Nephron (organoid): Measurements from ENCODE around the gene TRAP1.
"Not testable (repeated sequence)": the region's sequence is repeated elsewhere in the genome, so short reads cannot be mapped to it uniquely, and the experiment has no call there.

ENCODE experiments used
- H3K27ac Mint-ChIP-seq, 3 experiments: 2 replicates each; pipeline ENCODE4 v1.8.0; 2020; ENCODE audit warnings: mixed read lengths in 3 of 3, mild to moderate bottlenecking in 2 of 3, moderate library complexity in 1 of 3
- H3K27me3 Mint-ChIP-seq: 2 replicates; pipeline ENCODE4 v1.8.0; 2021; ENCODE audit warnings: low read depth, mild to moderate bottlenecking, moderate library complexity, mixed read lengths
- H3K36me3 Mint-ChIP-seq: 2 replicates; pipeline ENCODE4 v1.8.0; 2020; ENCODE audit warnings: low read depth, mixed read lengths
- H3K4me1 Mint-ChIP-seq: 2 replicates; pipeline ENCODE4 v1.8.0; 2020; ENCODE audit warnings: mixed read lengths
- H3K4me3 Mint-ChIP-seq, 3 experiments: 2 replicates each; pipeline ENCODE4 v1.8.0; 2020; ENCODE audit warnings: mild to moderate bottlenecking in 3 of 3, mixed read lengths in 3 of 3, moderate library complexity in 2 of 3
- H3K9me3 Mint-ChIP-seq: 2 replicates; pipeline ENCODE4 v1.8.0; 2020; ENCODE audit warnings: mixed read lengths
- TF ChIP-seq, protein P1 (sequence below), 3 experiments: fragments of 200-600 bp; sonication (generic); IDR thresholded peaks; one replicate each; pipeline ENCODE4 v1.5.0; 2021; ENCODE audit warnings: antibody characterized with exemption in 3 of 3; ENCODE audit not compliant: unreplicated experiment in 3 of 3

Gene TRAP1

GRCh38 chr16:3715430-3715829 lies 1.9 kb downstream of the TRAP1 start:
- Mint-ChIP-seq H3K27ac (no peak overlapping the region), H3K36me3 (peaks cover 19% of the 10 kb centered on the region), H3K27me3 (no peaks in the 10 kb centered on the region), H3K4me3 (peak overlapping the region; percentile 64 to 77 (median 71)), H3K4me1 (peaks cover 16% of the 10 kb centered on the region), H3K9me3 (no peaks in the 10 kb centered on the region)
- TF ChIP-seq, protein P1, sequence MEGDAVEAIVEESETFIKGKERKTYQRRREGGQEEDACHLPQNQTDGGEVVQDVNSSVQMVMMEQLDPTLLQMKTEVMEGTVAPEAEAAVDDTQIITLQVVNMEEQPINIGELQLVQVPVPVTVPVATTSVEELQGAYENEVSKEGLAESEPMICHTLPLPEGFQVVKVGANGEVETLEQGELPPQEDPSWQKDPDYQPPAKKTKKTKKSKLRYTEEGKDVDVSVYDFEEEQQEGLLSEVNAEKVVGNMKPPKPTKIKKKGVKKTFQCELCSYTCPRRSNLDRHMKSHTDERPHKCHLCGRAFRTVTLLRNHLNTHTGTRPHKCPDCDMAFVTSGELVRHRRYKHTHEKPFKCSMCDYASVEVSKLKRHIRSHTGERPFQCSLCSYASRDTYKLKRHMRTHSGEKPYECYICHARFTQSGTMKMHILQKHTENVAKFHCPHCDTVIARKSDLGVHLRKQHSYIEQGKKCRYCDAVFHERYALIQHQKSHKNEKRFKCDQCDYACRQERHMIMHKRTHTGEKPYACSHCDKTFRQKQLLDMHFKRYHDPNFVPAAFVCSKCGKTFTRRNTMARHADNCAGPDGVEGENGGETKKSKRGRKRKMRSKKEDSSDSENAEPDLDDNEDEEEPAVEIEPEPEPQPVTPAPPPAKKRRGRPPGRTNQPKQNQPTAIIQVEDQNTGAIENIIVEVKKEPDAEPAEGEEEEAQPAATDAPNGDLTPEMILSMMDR (IDR thresholded peaks at IDR 0.05; ENCODE audit: unreplicated experiment in 3 of 3) = no peak

DNA sequence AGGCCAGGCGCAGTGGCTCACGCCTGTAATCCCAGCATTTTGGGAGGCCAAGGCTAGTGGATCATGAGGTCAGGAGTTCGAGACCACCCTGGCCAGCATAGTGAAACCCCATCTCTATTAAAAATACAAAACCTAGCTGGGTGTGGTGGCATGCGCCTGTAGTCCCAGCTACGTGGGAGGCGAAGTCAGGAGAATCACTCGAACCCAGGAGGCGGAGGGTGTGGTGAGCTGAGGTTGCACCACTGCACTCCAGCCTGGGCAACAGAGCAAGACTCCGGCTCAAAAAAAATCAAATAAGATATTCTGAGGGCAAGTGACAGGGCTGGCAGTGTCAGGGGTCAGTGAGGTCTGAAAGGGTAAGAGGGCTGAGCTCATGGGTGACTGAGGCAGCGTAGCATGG lies 2.9 kb downstream of the TRAP1 start:
- peaks cover 24% of the 10 kb centered on the region for H3K36me3 Mint-ChIP-seq
- H3K27ac Mint-ChIP-seq, H3K27me3 Mint-ChIP-seq, H3K9me3 Mint-ChIP-seq: not testable (repeated sequence)
- peak overlapping the region; percentile 28 to 77 (median 53) for H3K4me3 Mint-ChIP-seq
- H3K4me1 Mint-ChIP-seq = peaks cover 16% of the 10 kb centered on the region

- Mint-ChIP-seq H3K27ac (no peak overlapping the region), H3K4me3 (peak overlapping the region in 2 of 3 experiments; percentile 50 to 53), H3K9me3 (no peaks in the 10 kb centered on the region), H3K4me1 (peaks cover 16% of the 10 kb centered on the region), H3K27me3 (no peaks in the 10 kb centered on the region), H3K36me3 (peaks cover 24% of the 10 kb centered on the region)
- TF ChIP-seq, protein P1 (IDR thresholded peaks at IDR 0.05; ENCODE audit: unreplicated experiment in 3 of 3) = no peak
Measured at GRCh38 chr16:3713587-3714242, 3.6 kb downstream of the TRAP1 start.

GRCh38 chr16:3712861-3713372 lies 4.4 kb downstream of the TRAP1 start:
- H3K4me1 Mint-ChIP-seq = peaks cover 13% of the 10 kb centered on the region
- H3K4me3 Mint-ChIP-seq = peak overlapping the region in 2 of 3 experiments; percentile 22 to 50
- H3K9me3 Mint-ChIP-seq = no peaks in the 10 kb centered on the region
- peaks cover 24% of the 10 kb centered on the region for H3K36me3 Mint-ChIP-seq
- peak overlapping the region in 1 of 3 experiments; percentile 43 for H3K27ac Mint-ChIP-seq
- no peaks in the 10 kb centered on the region for H3K27me3 Mint-ChIP-seq
- TF ChIP-seq, protein P1 (IDR thresholded peaks at IDR 0.05; ENCODE audit: unreplicated experiment in 3 of 3) = no peak

DNA sequence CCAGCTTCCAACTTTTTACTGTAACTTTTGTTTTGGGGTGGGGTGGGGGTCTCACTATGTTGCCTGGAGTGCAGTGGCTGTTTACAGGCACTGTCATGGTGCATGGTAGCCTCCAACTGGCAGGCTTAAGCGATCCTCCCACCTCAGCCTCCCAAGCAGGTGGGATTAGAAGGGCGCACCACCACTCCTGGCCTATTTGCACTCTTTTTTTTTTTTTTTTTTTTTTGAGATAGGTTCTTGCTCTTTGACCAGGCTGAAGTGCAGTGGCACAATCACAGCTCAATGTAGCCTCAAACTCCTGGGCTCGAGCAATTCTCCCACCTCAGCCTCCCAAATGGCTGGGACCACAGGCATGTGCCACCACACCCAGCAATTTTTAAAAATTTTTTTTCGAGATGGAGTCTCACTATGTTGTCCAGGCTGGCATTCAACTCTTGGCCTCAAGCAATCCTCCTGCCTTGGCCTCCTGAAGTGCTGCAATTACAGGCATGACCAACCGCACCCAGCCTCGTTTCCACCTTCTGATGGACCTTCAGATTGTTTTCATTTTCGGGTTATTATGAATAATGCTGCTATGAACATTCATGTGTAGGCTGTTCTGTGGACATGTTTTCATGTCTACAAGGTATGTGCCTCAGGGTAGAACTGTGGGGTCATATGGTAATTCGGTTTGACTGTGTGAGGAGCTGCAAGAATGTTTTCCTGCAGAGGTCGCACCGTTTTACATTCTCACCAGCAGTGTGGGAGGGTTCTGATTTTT lies 10.9 kb downstream of the TRAP1 start:
- TF ChIP-seq, protein P1 (IDR thresholded peaks at IDR 0.05; ENCODE audit: unreplicated experiment in 3 of 3) = no peak
- Mint-ChIP-seq H3K27ac (peak overlapping the region in 1 of 3 experiments; percentile 32), H3K36me3 (peaks cover 16% of the 10 kb centered on the region), H3K27me3 (no peaks in the 10 kb centered on the region), H3K9me3 (no peaks in the 10 kb centered on the region), H3K4me3 (no peak overlapping the region), H3K4me1 (no peaks in the 10 kb centered on the region)

DNA sequence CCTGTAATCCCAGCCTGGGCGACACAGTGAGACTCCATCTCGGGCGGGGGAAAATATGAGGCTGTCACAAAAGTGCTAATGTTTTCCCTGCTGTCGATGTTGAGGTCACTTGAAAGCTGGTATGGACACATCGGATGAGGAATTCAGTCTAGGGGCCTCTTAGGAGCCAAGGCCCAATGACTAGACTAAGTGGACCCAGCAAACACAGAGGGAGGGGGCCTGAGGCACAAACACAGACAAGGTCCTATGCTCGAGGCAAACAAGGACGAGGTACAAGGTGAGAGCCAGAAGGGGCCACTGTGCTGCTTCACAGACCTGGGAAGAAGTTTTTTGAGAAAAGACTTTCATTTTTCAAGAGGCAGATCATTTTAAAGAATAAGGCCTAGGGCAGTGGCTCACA lies 15.2 kb downstream of the TRAP1 start:
- no peak overlapping the region for H3K4me3 Mint-ChIP-seq
- TF ChIP-seq, protein P1 (IDR thresholded peaks at IDR 0.05; ENCODE audit: unreplicated experiment in 3 of 3) = no peak
- H3K27me3 Mint-ChIP-seq = no peaks in the 10 kb centered on the region
- H3K4me1 Mint-ChIP-seq = peaks cover under 1% of the 10 kb centered on the region
- H3K27ac Mint-ChIP-seq = no peak overlapping the region
- H3K9me3 Mint-ChIP-seq = no peaks in the 10 kb centered on the region
- H3K36me3 Mint-ChIP-seq = peaks cover 11% of the 10 kb centered on the region
